Measurements from ENCODE around the gene UBD. TPM values are rescaled to one million over a fixed set of nuclear protein-coding genes. Genes with fewer than 3 reads are reported as not detected.

The UBD gene
- total and polyA plus RNA-seq, 4 donors, result 2.1 to 19.4 (median 8.6) TPM

GRCh38 chr6:29507319-29507718 is 52.2 kb downstream of the UBD start:
- no peaks in the 10 kb centered on the region for H3K4me1 ChIP-seq (ENCODE audit: control insufficient read depth in 5 of 5, insufficient read depth in 5 of 5, low read length in 5 of 5)
- H3K4me3 ChIP-seq, result no peak overlapping the region
- H3K27ac ChIP-seq (ENCODE audit: low read depth in 1 of 2, low read length in 1 of 2), result no peak overlapping the region
- DNase-seq (no peak), ATAC-seq (ENCODE audit: insufficient read depth, low FRiP score) (no peak)
- no peak for TF ChIP-seq CTCF (IDR thresholded peaks at IDR 0.05; ENCODE audit: control extremely low read depth, extremely low read depth)
- WGBS, 2 donors, result 74 to 79% methylated on average over 5 of the region's 5 CpGs
- no peaks in the 10 kb centered on the region for H3K27me3 ChIP-seq (ENCODE audit: control insufficient read depth in 3 of 3, insufficient read depth in 3 of 3, low read length in 2 of 3)
- no peak overlapping the region for H3K9ac ChIP-seq (ENCODE audit: insufficient read depth in 1 of 2, low read length in 2 of 2)
- H3K36me3 ChIP-seq (ENCODE audit: control insufficient read depth in 4 of 4, insufficient read depth in 4 of 4, low read length in 4 of 4), result no peaks in the 10 kb centered on the region
- H3K9me3 ChIP-seq (ENCODE audit: control insufficient read depth in 4 of 4, insufficient read depth in 3 of 4, low read length in 3 of 4), result peaks cover 0 to 2% (median 0%) of the 10 kb centered on the region in 4 donors

- no peaks in the 10 kb centered on the region for H3K36me3 ChIP-seq (ENCODE audit: control insufficient read depth in 4 of 4, insufficient read depth in 4 of 4, low read length in 4 of 4)
- no peak overlapping the region for H3K27ac ChIP-seq (ENCODE audit: low read depth in 1 of 2, low read length in 1 of 2)
- 80 to 85% methylated on average over 11 of the region's 11 CpGs for WGBS, 2 donors
- no peak overlapping the region for H3K9ac ChIP-seq (ENCODE audit: insufficient read depth in 1 of 2, low read length in 2 of 2)
- no peaks in the 10 kb centered on the region for H3K27me3 ChIP-seq (ENCODE audit: control insufficient read depth in 3 of 3, insufficient read depth in 3 of 3, low read length in 2 of 3)
- H3K9me3 ChIP-seq (ENCODE audit: control insufficient read depth in 4 of 4, insufficient read depth in 3 of 4, low read length in 3 of 4), result peaks cover 0 to 2% (median 0%) of the 10 kb centered on the region in 4 donors
- H3K4me3 ChIP-seq, result no peak overlapping the region
- ATAC-seq (ENCODE audit: insufficient read depth, low FRiP score) (no peak), DNase-seq (no peak)
- TF ChIP-seq CTCF (IDR thresholded peaks at IDR 0.05; ENCODE audit: control extremely low read depth, extremely low read depth), result no peak
- no peaks in the 10 kb centered on the region for H3K4me1 ChIP-seq (ENCODE audit: control insufficient read depth in 5 of 5, insufficient read depth in 5 of 5, low read length in 5 of 5)
These were observed 53.0 kb downstream of the UBD start for GRCh38 chr6:29506446-29507067.

- TF ChIP-seq CTCF (IDR thresholded peaks at IDR 0.05; ENCODE audit: control extremely low read depth, extremely low read depth), result no peak
- no peaks in the 10 kb centered on the region for H3K27me3 ChIP-seq (ENCODE audit: control insufficient read depth in 3 of 3, insufficient read depth in 3 of 3, low read length in 2 of 3)
- H3K9ac ChIP-seq (ENCODE audit: insufficient read depth in 1 of 2, low read length in 2 of 2), result no peak overlapping the region
- WGBS, 2 donors, result 90 to 94% methylated on average over 3 of the region's 3 CpGs
- no peak overlapping the region for H3K27ac ChIP-seq (ENCODE audit: low read depth in 1 of 2, low read length in 1 of 2)
- no peaks in the 10 kb centered on the region for H3K4me1 ChIP-seq (ENCODE audit: control insufficient read depth in 5 of 5, insufficient read depth in 5 of 5, low read length in 5 of 5)
- no peaks in the 10 kb centered on the region for H3K36me3 ChIP-seq (ENCODE audit: control insufficient read depth in 4 of 4, insufficient read depth in 4 of 4, low read length in 4 of 4)
- H3K4me3 ChIP-seq, result no peak overlapping the region
- no peak for DNase-seq
- no peak for ATAC-seq (ENCODE audit: insufficient read depth, low FRiP score)
- peaks cover 0 to under 1% (median 0%) of the 10 kb centered on the region in 4 donors for H3K9me3 ChIP-seq (ENCODE audit: control insufficient read depth in 4 of 4, insufficient read depth in 3 of 4, low read length in 3 of 4)
These were observed 53.7 kb downstream of the UBD start for GRCh38 chr6:29505808-29506207.

Small RNA genes lying within 50 kb of the gene (small RNA-seq; reads per million reads assigned to genes)
- gene SNORD32B (ENCODE audit: low replicate concordance), result 0.08 reads per million
- gene TMEM183AP1 (ENCODE audit: low replicate concordance), result not detected

Other genes starting within 250 kb of the UBD start
- gene OR5V1, start 190.9 kb downstream of the UBD start, total RNA-seq, result not detected
- gene OR5V1, start 190.9 kb downstream of the UBD start, polyA plus RNA-seq, result not detected
- not detected for gene OR12D3, start 184.4 kb downstream of the UBD start, total RNA-seq
- gene OR12D3, start 184.4 kb downstream of the UBD start, polyA plus RNA-seq, result not detected
- gene OR12D2, start 164.1 kb downstream of the UBD start, total RNA-seq, result under 1 TPM in 1 of 2 donors, not detected in 1; 0.17 TPM
- gene OR12D2, start 164.1 kb downstream of the UBD start, polyA plus RNA-seq, result not detected
- not detected for gene OR12D1, start 144.8 kb downstream of the UBD start, total RNA-seq
- not detected for gene OR12D1, start 144.8 kb downstream of the UBD start, polyA plus RNA-seq
- gene OR10C1, start 120.4 kb downstream of the UBD start, total RNA-seq, result not detected
- not detected for gene OR10C1, start 120.4 kb downstream of the UBD start, polyA plus RNA-seq
- not detected for gene OR11A1, start 102.7 kb downstream of the UBD start, total RNA-seq
- gene OR11A1, start 102.7 kb downstream of the UBD start, polyA plus RNA-seq, result not detected
- gene OR2H1, start 102.6 kb downstream of the UBD start, total RNA-seq, result not detected
- not detected for gene OR2H1, start 102.6 kb downstream of the UBD start, polyA plus RNA-seq
- gene MAS1L, start 71.8 kb downstream of the UBD start, total RNA-seq, result not detected
- gene MAS1L, start 71.8 kb downstream of the UBD start, polyA plus RNA-seq, result not detected
- not detected for gene OR2H2, start 25.4 kb upstream of the UBD start, total RNA-seq
- not detected for gene OR2H2, start 25.4 kb upstream of the UBD start, polyA plus RNA-seq
- 10 to 100 TPM; 28.4 to 35.7 TPM for gene GABBR1, start 73.5 kb upstream of the UBD start, total RNA-seq
- gene GABBR1, start 73.5 kb upstream of the UBD start, polyA plus RNA-seq, result 10 to 100 TPM; 12.9 to 21.6 TPM
- not detected for gene MOG, start 97.4 kb upstream of the UBD start, total RNA-seq
- not detected for gene MOG, start 97.4 kb upstream of the UBD start, polyA plus RNA-seq
- 1 to 10 TPM in 1 of 2 donors, under 1 TPM in 1; 0.14 to 2.4 TPM for gene ZFP57, start 121.4 kb upstream of the UBD start, total RNA-seq
- gene ZFP57, start 121.4 kb upstream of the UBD start, polyA plus RNA-seq, result 1 to 10 TPM in 1 of 2 donors, under 1 TPM in 1; 0.01 to 2.0 TPM
- gene HLA-F, start 163.7 kb upstream of the UBD start, total RNA-seq, result 100 to 1,000 TPM in 1 of 2 donors, 10 to 100 TPM in 1; 76.2 to 102 TPM
- 100 to 1,000 TPM; 205 to 451 TPM for gene HLA-F, start 163.7 kb upstream of the UBD start, polyA plus RNA-seq